OCI-LY1 (cell line): Measurements from ENCODE around the gene ALDH1L1.
A peak's percentile ranks its signal among the peaks of the same experiment; 100 is the strongest.

ENCODE experiments used
- H2AFZ ChIP-seq: fragments of 200-600 bp; sonication (generic), shearing (Covaris generic); 2 replicates; pipeline ENCODE4 v1.6.0; 2014; ENCODE audit warnings: antibody characterized with exemption, mild to moderate bottlenecking, low read length
- H3F3A ChIP-seq: fragments of 200-600 bp; sonication (generic), shearing (Covaris generic); 2 replicates; pipeline ENCODE4 v1.6.0; 2014; ENCODE audit warnings: mild to moderate bottlenecking, antibody characterized with exemption, low read length, moderate library complexity; ENCODE audit not compliant: insufficient read depth
- H3K27ac ChIP-seq: fragments of 200-600 bp; sonication (generic); 2 replicates; pipeline ENCODE4 v1.5.1; 2014; ENCODE audit warnings: low read length, mixed run types, mild to moderate bottlenecking, low read depth; ENCODE audit not compliant: poor library complexity, severe bottlenecking
- H3K27me3 ChIP-seq: fragments of 200-600 bp; sonication (generic); 2 replicates; pipeline ENCODE4 v1.6.0; 2014; ENCODE audit warnings: antibody characterized with exemption, mild to moderate bottlenecking, low read length, moderate library complexity; ENCODE audit not compliant: insufficient read depth
- H3K36me3 ChIP-seq: fragments of 200-600 bp; sonication (generic); 2 replicates; pipeline ENCODE4 v1.6.1; 2014; ENCODE audit warnings: mild to moderate bottlenecking, antibody characterized with exemption, low read length, moderate library complexity, mixed read lengths; ENCODE audit not compliant: insufficient read depth
- H3K4me1 ChIP-seq: fragments of 200-600 bp; sonication (generic); 2 replicates; pipeline ENCODE4 v1.5.1; 2014; ENCODE audit warnings: mild to moderate bottlenecking, low read length, moderate library complexity; ENCODE audit not compliant: insufficient read depth, severe bottlenecking
- H3K4me2 ChIP-seq: fragments of 200-600 bp; sonication (generic), shearing (Covaris generic); 2 replicates; pipeline ENCODE4 v1.6.1; 2014; ENCODE audit warnings: low read length
- H3K4me3 ChIP-seq: fragments of 200-600 bp; sonication (generic); 2 replicates; pipeline ENCODE4 v1.5.1; 2014; ENCODE audit warnings: low read length, low read depth, mild to moderate bottlenecking, mixed read lengths; ENCODE audit not compliant: poor library complexity, severe bottlenecking
- H3K79me2 ChIP-seq: fragments of 200-600 bp; shearing (Covaris generic); 2 replicates; pipeline ENCODE4 v1.6.1; 2016; ENCODE audit warnings: mixed run types, low read length, mixed read lengths; ENCODE audit not compliant: insufficient read depth
- H3K9ac ChIP-seq: fragments of 200-600 bp; sonication (generic), shearing (Covaris generic); 2 replicates; pipeline ENCODE4 v1.6.1; 2014; ENCODE audit warnings: mild to moderate bottlenecking, low read length, mixed read lengths
- H3K9me2 ChIP-seq: fragments of 200-600 bp; sonication (generic), shearing (Covaris generic); 2 replicates; pipeline ENCODE4 v1.6.1; 2014; ENCODE audit warnings: low read depth, mild to moderate bottlenecking, low read length, mixed read lengths
- H3K9me3 ChIP-seq: fragments of 200-600 bp; shearing (Covaris generic); 2 replicates; pipeline ENCODE4 v1.6.1; 2014; ENCODE audit warnings: low read length, mixed read lengths
- H4K20me1 ChIP-seq: fragments of 200-600 bp; sonication (generic), shearing (Covaris generic); 2 replicates; pipeline ENCODE4 v1.6.0; 2016; ENCODE audit warnings: mild to moderate bottlenecking, low read length; ENCODE audit not compliant: insufficient read depth
- CTCF ChIP-seq: fragments of 200-600 bp; sonication (generic), shearing (Covaris generic); IDR thresholded peaks from 2 replicates; pipeline ENCODE4 v1.5.1; 2017; ENCODE audit warnings: mild to moderate bottlenecking, antibody characterized with exemption, low read length, moderate library complexity, mixed read lengths
- EZH2 ChIP-seq: fragments of 200-600 bp; sonication (generic), shearing (Covaris generic); IDR thresholded peaks from 2 replicates; pipeline ENCODE4 v1.8.0; 2017; ENCODE audit warnings: borderline replicate concordance, mixed run types, mild to moderate bottlenecking, antibody characterized with exemption, low read length, moderate library complexity, mixed read lengths

ALDH1L1 gene

DNA sequence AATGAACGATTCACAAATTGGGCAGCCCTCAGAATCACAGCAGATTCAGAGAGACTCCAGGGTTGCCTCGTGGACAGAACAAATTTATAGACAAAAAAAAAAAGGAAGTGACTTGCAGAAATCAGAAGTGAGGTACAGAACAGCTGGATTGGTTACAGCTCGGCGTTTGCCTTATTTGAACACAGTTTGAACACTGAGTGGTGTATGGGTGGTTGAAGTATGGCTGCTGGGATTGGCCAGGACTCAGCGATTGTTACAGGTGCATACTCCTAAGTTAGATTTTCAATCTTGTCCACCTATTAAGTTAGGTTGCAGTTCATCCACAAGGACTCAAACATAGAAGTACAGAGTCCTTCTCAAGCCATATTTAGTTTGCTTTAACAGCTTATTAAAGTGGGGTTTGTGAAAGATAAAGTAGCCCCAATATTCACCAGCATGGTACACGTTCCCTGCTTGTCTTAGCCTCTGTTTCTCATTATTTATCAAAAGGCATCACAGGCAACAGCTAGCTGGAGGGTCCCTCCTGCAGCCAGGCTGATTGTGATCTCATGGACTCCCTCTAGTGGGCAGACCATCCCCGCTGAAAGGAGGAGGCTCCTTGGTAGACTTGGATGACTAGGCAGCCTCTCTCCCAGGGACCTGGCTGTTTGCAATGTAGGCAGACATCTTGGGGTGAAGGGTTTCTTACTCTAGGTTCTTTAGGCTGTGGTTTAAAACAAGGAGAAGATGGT, 17.6 kb upstream of the ALDH1L1 start:
- H3K9me3 ChIP-seq, result peaks cover 11% of the 10 kb centered on the region
- no peak overlapping the region for H3K4me3 ChIP-seq
- H3K9me2 ChIP-seq, result no peaks in the 10 kb centered on the region
- no peak overlapping the region for H3K27ac ChIP-seq
- H4K20me1 ChIP-seq, result no peaks in the 10 kb centered on the region
- no peaks in the 10 kb centered on the region for H3K4me1 ChIP-seq
- TF ChIP-seq EZH2 (no peak), CTCF (peak; percentile 80)
- no peak overlapping the region for H2AFZ ChIP-seq
- H3K9ac ChIP-seq, result no peak overlapping the region
- H3K79me2 ChIP-seq, result no peaks in the 10 kb centered on the region
- no peaks in the 10 kb centered on the region for H3K27me3 ChIP-seq
- no peak overlapping the region for H3K4me2 ChIP-seq
- H3K36me3 ChIP-seq, result no peaks in the 10 kb centered on the region
- H3F3A ChIP-seq, result no peaks in the 10 kb centered on the region

- Histone ChIP-seq H2AFZ (no peak overlapping the region), H3K27ac (no peak overlapping the region), H3K79me2 (no peaks in the 10 kb centered on the region), H3K9me2 (no peaks in the 10 kb centered on the region), H3K4me1 (no peaks in the 10 kb centered on the region), H3K36me3 (no peaks in the 10 kb centered on the region), H3F3A (no peaks in the 10 kb centered on the region), H3K4me3 (no peak overlapping the region), H3K9ac (no peak overlapping the region), H3K4me2 (no peak overlapping the region), H3K27me3 (no peaks in the 10 kb centered on the region), H4K20me1 (no peaks in the 10 kb centered on the region), H3K9me3 (peaks cover 11% of the 10 kb centered on the region)
- TF ChIP-seq EZH2 (no peak), CTCF (no peak)
Measured at GRCh38 chr3:126197343-126197742, 17.0 kb upstream of the ALDH1L1 start.

DNA sequence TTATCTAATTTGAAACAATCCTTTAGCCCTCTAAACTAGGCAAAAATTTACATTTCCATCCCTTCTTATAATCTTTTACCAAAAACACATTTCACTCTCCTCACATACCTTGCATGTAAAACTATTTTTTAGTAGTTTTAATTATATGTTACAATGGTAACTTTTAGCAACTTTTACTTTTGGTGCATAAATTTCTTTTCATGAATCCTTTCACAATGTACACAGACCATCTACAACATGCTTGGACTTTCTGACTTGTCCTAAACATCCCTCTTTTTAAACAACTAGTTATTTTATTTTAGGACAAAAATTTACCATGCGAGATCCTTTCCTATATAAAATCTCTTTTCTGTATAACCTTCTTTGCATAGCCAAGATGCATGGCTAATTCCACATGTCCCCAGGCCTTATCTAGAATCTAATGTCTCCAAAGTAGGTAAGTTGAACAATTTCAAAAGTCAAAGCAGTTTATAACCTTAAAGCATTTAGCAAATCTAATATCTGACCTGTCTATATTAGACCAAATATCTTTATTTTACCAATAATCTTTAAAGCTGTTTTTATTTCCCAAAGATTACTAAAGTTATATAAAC, 14.4 kb upstream of the ALDH1L1 start:
- no peaks in the 10 kb centered on the region for H3K79me2 ChIP-seq
- H3K27ac ChIP-seq, result no peak overlapping the region
- no peak overlapping the region for H3K9ac ChIP-seq
- H3K9me3 ChIP-seq, result peaks cover 11% of the 10 kb centered on the region
- no peaks in the 10 kb centered on the region for H3F3A ChIP-seq
- no peak overlapping the region for H3K4me3 ChIP-seq
- H3K9me2 ChIP-seq, result no peaks in the 10 kb centered on the region
- no peaks in the 10 kb centered on the region for H4K20me1 ChIP-seq
- H3K4me2 ChIP-seq, result no peak overlapping the region
- H3K27me3 ChIP-seq, result no peaks in the 10 kb centered on the region
- H3K4me1 ChIP-seq, result no peaks in the 10 kb centered on the region
- TF ChIP-seq EZH2, result no peak
- TF ChIP-seq CTCF, result no peak
- no peaks in the 10 kb centered on the region for H3K36me3 ChIP-seq
- no peak overlapping the region for H2AFZ ChIP-seq
